Measurements from ENCODE around the gene SRRD.

- no peak for TF ChIP-seq CTCF (IDR thresholded peaks at IDR 0.05)
- no peak for TF ChIP-seq POLR2A (IDR thresholded peaks at IDR 0.05; ENCODE audit: low read depth)
- TF ChIP-seq EP300 (IDR thresholded peaks at IDR 0.05) = no peak
Observed at GRCh38 chr22:26480611-26480932, 3.1 kb upstream of the SRRD start.
